HepG2 (cell line): ENCODE measurements around the gene ATP10A. TPM values are rescaled to one million over a fixed set of nuclear protein-coding genes. Genes with fewer than 3 reads are reported as not detected.

Source experiments
- ATAC-seq: fragments of 200-7000 bp; cut with Tn5 transposase; 3 replicates; pipeline ENCODE4 v1.9.1; 2020; ENCODE audit warnings: mild to moderate bottlenecking, moderate library complexity
- BruUV-seq: library from RNA; stranded (reverse); fragments of 400-500 nt; replicated peaks from 2 replicates; lab custom pipeline; 2021; lab: Mats Ljungman, UMichigan
- CTCF ChIA-PET: fragments of 300-600 bp; formaldehyde crosslinking; extraction: SDS; loops from one replicate; lab custom pipeline; 2021; ENCODE audit warnings: low total read pairs, inconsistent platforms, low intra/inter-chr PET ratio; lab: Yijun Ruan, JAX
- POLR2A ChIA-PET: fragments of 350-600 bp; sonication (Branson Sonifier 250); formaldehyde crosslinking; loops from one replicate; lab custom pipeline; 2020; ENCODE audit warnings: antibody characterized with exemption, inconsistent platforms; lab: Yijun Ruan, JAX
- DNase-seq: peaks from one replicate; pipeline ENCODE4 v3.0.0-alpha.2; 2015; ENCODE audit warnings: low spot score
- FAIRE-seq: peaks from 3 replicates; lab custom pipeline; 2011; peaks lifted over from hg19 to GRCh38; lab: Jason Lieb, UNC
- H2AFZ ChIP-seq: one replicate; pipeline ENCODE4 v1.6.1; 2011; ENCODE audit warnings: low read length, inconsistent platforms
- H3K27ac ChIP-seq: fragments of 300-600 bp; 3 replicates; pipeline ENCODE4 v1.8.0; 2011; ENCODE audit warnings: mixed run types, mild to moderate bottlenecking, mixed read lengths, low read length, inconsistent platforms; ENCODE audit not compliant: insufficient read depth; ENCODE audit errors: extremely low read length
- H3K27me3 ChIP-seq, 2 experiments: fragments of 200-600 bp in 1 of 2; 2 replicates in 1 of 2; 3 replicates in 1 of 2; pipeline versions ENCODE4 v1.6.0 to v1.8.0; 2011; ENCODE audit warnings: low read length in 2 of 2, mild to moderate bottlenecking in 2 of 2, moderate library complexity in 2 of 2, inconsistent platforms in 1 of 2; ENCODE audit not compliant: insufficient read depth in 2 of 2, control insufficient read depth in 1 of 2
- H3K36me3 ChIP-seq, 2 experiments: fragments of 200-600 bp in 1 of 2; replicated peaks in 1 of 2; 2 replicates in 1 of 2; 3 replicates in 1 of 2; pipeline versions ENCODE4 v1.5.1 to v1.8.0; 2011; ENCODE audit warnings: low read length in 2 of 2, inconsistent platforms in 1 of 2; ENCODE audit not compliant: insufficient read depth in 2 of 2, control insufficient read depth in 1 of 2
- H3K4me1 ChIP-seq: 2 replicates; pipeline ENCODE4 v1.5.1; 2012; ENCODE audit warnings: low read length, inconsistent platforms; ENCODE audit not compliant: insufficient read depth
- H3K4me2 ChIP-seq: 2 replicates; pipeline ENCODE4 v1.6.0; 2011; ENCODE audit warnings: low read depth, low read length, inconsistent platforms
- H3K4me3 ChIP-seq, 3 experiments: fragments of 200-600 bp in 1 of 3; sonication (generic), shearing (Covaris generic) in 1 of 3; replicated peaks in 1 of 3; 2 replicates each; pipeline ENCODE4 v1.5.1; 2011 to 2016; ENCODE audit warnings: low read length in 3 of 3, inconsistent platforms in 2 of 3, low read depth in 2 of 3, mild to moderate bottlenecking in 2 of 3, control low read depth in 1 of 3, mixed read lengths in 1 of 3; ENCODE audit not compliant: insufficient read depth in 1 of 3
- H3K79me2 ChIP-seq: one replicate; pipeline ENCODE4 v1.6.1; 2011; ENCODE audit warnings: low read length, inconsistent platforms; ENCODE audit not compliant: insufficient read depth
- H3K9ac ChIP-seq: 2 replicates; pipeline ENCODE4 v1.6.0; 2011; ENCODE audit warnings: mild to moderate bottlenecking, low read depth, low read length, inconsistent platforms; ENCODE audit not compliant: insufficient read depth
- H3K9me3 ChIP-seq: 2 replicates; pipeline ENCODE4 v1.5.1; 2012; ENCODE audit warnings: mild to moderate bottlenecking, low read length
- H4K20me1 ChIP-seq: 2 replicates; pipeline ENCODE4 v1.6.0; 2011; ENCODE audit warnings: inconsistent platforms, mild to moderate bottlenecking, low read length, moderate library complexity; ENCODE audit not compliant: insufficient read depth
- BATF2 ChIP-seq: sonication (generic); formaldehyde crosslinking; IDR thresholded peaks from 2 replicates; pipeline ENCODE4 v1.8.0; 2022; ENCODE audit warnings: mild to moderate bottlenecking, missing genetic modification reagents, moderate library complexity
- GMEB2 ChIP-seq: IDR thresholded peaks from 2 replicates; pipeline ENCODE4 v1.6.1; 2016; ENCODE audit warnings: missing biosample characterization, missing genetic modification reagents, low read depth
- IRF1 ChIP-seq: sonication (generic); formaldehyde crosslinking; IDR thresholded peaks from 2 replicates; pipeline ENCODE4 v1.4.0; 2020; ENCODE audit warnings: low read depth, mild to moderate bottlenecking, missing genetic modification reagents
- KDM6A ChIP-seq: IDR thresholded peaks from 2 replicates; pipeline ENCODE4 v1.6.1; 2016; ENCODE audit warnings: low read depth
- MLLT10 ChIP-seq: sonication (generic); formaldehyde crosslinking; IDR thresholded peaks from 2 replicates; pipeline ENCODE4 v1.4.0; 2020; ENCODE audit warnings: missing genetic modification reagents
- RBM22 ChIP-seq: fragments of 200-400 bp; formaldehyde crosslinking; optimal IDR thresholded peaks from 2 replicates; pipeline ENCODE3; 2017; ENCODE audit warnings: mild to moderate bottlenecking, low read length, moderate library complexity
- ZBTB1 ChIP-seq: sonication (generic); formaldehyde crosslinking; IDR thresholded peaks from 2 replicates; pipeline ENCODE4 v1.4.0; 2020; ENCODE audit warnings: missing genetic modification reagents, borderline replicate concordance
- ZBTB3 ChIP-seq: sonication (generic); formaldehyde crosslinking; IDR thresholded peaks from 2 replicates; pipeline ENCODE4 v1.4.0; 2020; ENCODE audit warnings: low read depth, mild to moderate bottlenecking, moderate library complexity, missing genetic modification reagents, borderline replicate concordance
- ZNF777 ChIP-seq: sonication (generic); formaldehyde crosslinking; IDR thresholded peaks from 2 replicates; pipeline ENCODE4 v1.4.0; 2020; ENCODE audit warnings: missing genetic modification reagents
- ZUFSP ChIP-seq: sonication (generic); formaldehyde crosslinking; IDR thresholded peaks from 2 replicates; pipeline ENCODE4 v1.9.0; 2021; ENCODE audit warnings: missing genetic modification reagents, mild to moderate bottlenecking, borderline replicate concordance
- in situ Hi-C: cut with HindIII; loops from 2 replicates; pipeline ENCODE4 v1.10.0; 2017; ENCODE audit warnings: low pct_unique_long_range_greater_than_20kb; ENCODE audit not compliant: extremely low pct_ligation_motif_present
- intact Hi-C: fragments of 100-400 bp; cut with micrococcal nuclease; formaldehyde crosslinking; loops from one replicate; pipeline ENCODE4 v1.10.0; 2022; ENCODE audit not compliant: unreplicated experiment
- polyA plus RNA-seq, 8 experiments: library from polyadenylated mRNA; depleted of rRNA in 3 of 8; stranded (reverse) in 7 of 8; unstranded in 1 of 8; fragments of >200 nt; fragmentation: Illumina TruSeq in 4 of 8; extraction: Trizol in 4 of 8; gene quantifications; 2 replicates each; pipeline versions ENCODE4 v1.2.1 to v1.2.3, GENCODE V29; 2011 to 2016; ENCODE audit warnings: low read depth in 4 of 8, missing spikeins in 1 of 8, mixed read lengths in 1 of 8; ENCODE audit not compliant: insufficient read depth in 1 of 8
- total RNA-seq, 5 experiments: library from RNA; depleted of rRNA; stranded (reverse); fragments of >200 nt; fragmentation: Illumina TruSeq; extraction: Trizol; gene quantifications; 2 replicates each; pipeline ENCODE4 v1.2.3, GENCODE V29; 2016; ENCODE audit warnings: low read depth in 1 of 5

Gene ATP10A
- total and polyA plus RNA-seq, 2 of the 13 experiments (the other 11 are each of a cell fraction or from before 2014, with no cell fraction given) = 0.58 to 4.2 TPM

GRCh38 chr15:25635191-25635590, 227.9 kb downstream of the ATP10A start:
- Histone ChIP-seq H3K9me3 (0 out of 2 replicates have a peak, but pooled peaks cover 9% of the 10 kb centered on the region), H3K79me2 (no peaks in the 10 kb centered on the region), H2AFZ (no peak overlapping the region), H3K27me3 (no peaks in the 10 kb centered on the region)
- no peak for DNase-seq
- POLR2A ChIA-PET = no interaction called here
- ATAC-seq = no peak
- intact Hi-C loops = no loop called here
- no peak for TF ChIP-seq ZUFSP (CRISPR knock-in tag)
- no peak for TF ChIP-seq ZBTB3 (CRISPR knock-in tag)
- TF ChIP-seq ZNF777 (CRISPR knock-in tag) = no peak
- no peak for TF ChIP-seq RBM22
- no peak for TF ChIP-seq IRF1 (CRISPR knock-in tag)
- no peak for TF ChIP-seq MLLT10
- TF ChIP-seq KDM6A (CRISPR knock-in tag) = no peak
- no peak for TF ChIP-seq ZBTB1 (CRISPR knock-in tag)
- TF ChIP-seq BATF2 (CRISPR knock-in tag) = no peak
- no peak for TF ChIP-seq GMEB2 (CRISPR knock-in tag)
- TF ChIP-seq, all 625 proteins: peak for 0
- Histone ChIP-seq H3K36me3 (no peaks in the 10 kb centered on the region), H3K4me2 (no peak overlapping the region), H3K9ac (no peak overlapping the region), H3K4me3 (no peak overlapping the region), H3K27ac (no peak overlapping the region), H4K20me1 (no peaks in the 10 kb centered on the region), H3K4me1 (peaks cover 13% of the 10 kb centered on the region)
- in situ Hi-C loops = no loop called here
- CTCF ChIA-PET = no interaction called here
- BruUV-seq = no TSS peak
- no peak for FAIRE-seq
